HepG2 (cell line): ENCODE data around the gene USP34. TPM values are rescaled to one million over a fixed set of nuclear protein-coding genes. Genes with fewer than 3 reads are reported as not detected.

Source experiments
- IKZF5 ChIP-seq: IDR thresholded peaks from 2 replicates; pipeline ENCODE4 v1.6.1; 2018; ENCODE audit warnings: missing genetic modification reagents, mild to moderate bottlenecking, missing compliant biosample characterization
- KLF16 ChIP-seq, 2 experiments: sonication (generic) in 1 of 2; formaldehyde crosslinking in 1 of 2; IDR thresholded peaks; 2 replicates each; pipeline versions ENCODE4 v1.6.1 to v1.8.0; 2016 to 2023; ENCODE audit warnings: missing genetic modification reagents in 2 of 2, missing compliant biosample characterization in 1 of 2
- NR2C2 ChIP-seq: sonication (generic); formaldehyde crosslinking; IDR thresholded peaks from 2 replicates; pipeline ENCODE4 v1.4.0; 2020; ENCODE audit warnings: missing genetic modification reagents, mild to moderate bottlenecking, moderate library complexity, borderline replicate concordance
- PBX2 ChIP-seq: IDR thresholded peaks from 2 replicates; pipeline ENCODE4 v1.6.1; 2016; ENCODE audit warnings: control low read depth
- RFX1 ChIP-seq: fragments of 450-650 bp; IDR thresholded peaks from 2 replicates; pipeline ENCODE4 v1.6.1; 2017
- SALL1 ChIP-seq: sonication (generic); formaldehyde crosslinking; IDR thresholded peaks from 2 replicates; pipeline ENCODE4 v1.8.0; 2022; ENCODE audit warnings: mild to moderate bottlenecking, missing genetic modification reagents
- SOX6 ChIP-seq, 2 experiments: fragments of 450-650 bp in 1 of 2; sonication (generic) in 1 of 2; formaldehyde crosslinking in 1 of 2; IDR thresholded peaks; 2 replicates each; pipeline versions ENCODE4 v1.4.0 to v1.6.1; 2017 to 2020; ENCODE audit warnings: antibody characterized with exemption in 1 of 2, mild to moderate bottlenecking in 1 of 2, missing genetic modification reagents in 1 of 2
- STAT6 ChIP-seq: sonication (generic); formaldehyde crosslinking; IDR thresholded peaks from 2 replicates; pipeline ENCODE4 v1.4.0; 2020; ENCODE audit warnings: missing genetic modification reagents, mild to moderate bottlenecking, borderline replicate concordance
- ZBTB46 ChIP-seq: sonication (generic); formaldehyde crosslinking; IDR thresholded peaks from 2 replicates; pipeline ENCODE4 v1.4.0; 2020; ENCODE audit warnings: mild to moderate bottlenecking, missing genetic modification reagents, borderline replicate concordance
- ZFP36 ChIP-seq: fragments of 150-350 bp; IDR thresholded peaks from 2 replicates; pipeline ENCODE4 v1.6.1; 2018; ENCODE audit warnings: borderline replicate concordance, low read length, low read depth; ENCODE audit not compliant: partially characterized antibody
- ZKSCAN5 ChIP-seq: sonication (generic); formaldehyde crosslinking; IDR thresholded peaks from 2 replicates; pipeline ENCODE4 v1.5.1; 2020; ENCODE audit warnings: mild to moderate bottlenecking, missing genetic modification reagents
- ZNF124 ChIP-seq: sonication (generic); formaldehyde crosslinking; IDR thresholded peaks from 2 replicates; pipeline ENCODE4 v1.4.0; 2020; ENCODE audit warnings: missing genetic modification reagents
- ZNF230 ChIP-seq: sonication (generic); formaldehyde crosslinking; IDR thresholded peaks from 2 replicates; pipeline ENCODE4 v1.4.0; 2020; ENCODE audit warnings: mild to moderate bottlenecking, missing genetic modification reagents
- ZNF367 ChIP-seq: sonication (generic); formaldehyde crosslinking; IDR thresholded peaks from 2 replicates; pipeline ENCODE4 v1.4.0; 2020; ENCODE audit warnings: missing genetic modification reagents, borderline replicate concordance
- ZSCAN12 ChIP-seq: sonication (generic); formaldehyde crosslinking; IDR thresholded peaks from 2 replicates; pipeline ENCODE4 v1.9.0; 2021; ENCODE audit warnings: mild to moderate bottlenecking, missing genetic modification reagents
- polyA plus RNA-seq, 8 experiments: library from polyadenylated mRNA; depleted of rRNA in 3 of 8; stranded (reverse) in 7 of 8; unstranded in 1 of 8; fragments of >200 nt; fragmentation: Illumina TruSeq in 4 of 8; extraction: Trizol in 4 of 8; gene quantifications; 2 replicates each; pipeline versions ENCODE4 v1.2.1 to v1.2.3, GENCODE V29; 2011 to 2016; ENCODE audit warnings: low read depth in 4 of 8, missing spikeins in 1 of 8, mixed read lengths in 1 of 8; ENCODE audit not compliant: insufficient read depth in 1 of 8
- total RNA-seq, 5 experiments: library from RNA; depleted of rRNA; stranded (reverse); fragments of >200 nt; fragmentation: Illumina TruSeq; extraction: Trizol; gene quantifications; 2 replicates each; pipeline ENCODE4 v1.2.3, GENCODE V29; 2016; ENCODE audit warnings: low read depth in 1 of 5
- TF ChIP-seq, protein P1 (sequence below): sonication (generic); formaldehyde crosslinking; IDR thresholded peaks from 2 replicates; pipeline ENCODE4; 2020; ENCODE audit warnings: missing genetic modification reagents, mild to moderate bottlenecking, borderline replicate concordance
- TF ChIP-seq, protein P2 (sequence below): IDR thresholded peaks from 2 replicates; pipeline ENCODE4 v1.6.1; 2016
- TF ChIP-seq, protein P3 (sequence below): sonication (generic); formaldehyde crosslinking; IDR thresholded peaks from 2 replicates; pipeline ENCODE4 v1.4.0; 2020; ENCODE audit warnings: missing genetic modification reagents

USP34 gene
- total and polyA plus RNA-seq, 2 of the 13 experiments (the other 11 are each of a cell fraction or from before 2014, with no cell fraction given), result 99.2 to 100 TPM

DNA sequence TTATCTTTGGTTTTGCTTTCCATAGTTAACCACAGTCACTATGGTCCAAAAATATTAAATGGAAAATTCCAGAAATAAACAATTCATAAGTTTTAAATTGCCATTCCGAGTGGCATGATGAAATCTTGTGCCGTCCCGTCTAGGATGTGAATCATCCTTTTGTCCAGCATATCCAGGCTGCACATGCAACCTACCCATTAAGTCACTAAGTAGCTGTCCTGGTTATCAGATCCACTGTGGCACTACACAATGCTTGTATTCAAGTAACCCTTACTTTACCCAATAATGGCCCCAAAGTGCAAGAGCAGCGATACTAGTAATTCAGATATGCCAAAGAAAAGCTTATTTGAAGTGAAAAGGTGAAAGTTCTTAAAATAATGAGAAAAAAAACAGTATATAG lies 10.7 kb downstream of the USP34 start (continued):
- TF ChIP-seq, protein P1, sequence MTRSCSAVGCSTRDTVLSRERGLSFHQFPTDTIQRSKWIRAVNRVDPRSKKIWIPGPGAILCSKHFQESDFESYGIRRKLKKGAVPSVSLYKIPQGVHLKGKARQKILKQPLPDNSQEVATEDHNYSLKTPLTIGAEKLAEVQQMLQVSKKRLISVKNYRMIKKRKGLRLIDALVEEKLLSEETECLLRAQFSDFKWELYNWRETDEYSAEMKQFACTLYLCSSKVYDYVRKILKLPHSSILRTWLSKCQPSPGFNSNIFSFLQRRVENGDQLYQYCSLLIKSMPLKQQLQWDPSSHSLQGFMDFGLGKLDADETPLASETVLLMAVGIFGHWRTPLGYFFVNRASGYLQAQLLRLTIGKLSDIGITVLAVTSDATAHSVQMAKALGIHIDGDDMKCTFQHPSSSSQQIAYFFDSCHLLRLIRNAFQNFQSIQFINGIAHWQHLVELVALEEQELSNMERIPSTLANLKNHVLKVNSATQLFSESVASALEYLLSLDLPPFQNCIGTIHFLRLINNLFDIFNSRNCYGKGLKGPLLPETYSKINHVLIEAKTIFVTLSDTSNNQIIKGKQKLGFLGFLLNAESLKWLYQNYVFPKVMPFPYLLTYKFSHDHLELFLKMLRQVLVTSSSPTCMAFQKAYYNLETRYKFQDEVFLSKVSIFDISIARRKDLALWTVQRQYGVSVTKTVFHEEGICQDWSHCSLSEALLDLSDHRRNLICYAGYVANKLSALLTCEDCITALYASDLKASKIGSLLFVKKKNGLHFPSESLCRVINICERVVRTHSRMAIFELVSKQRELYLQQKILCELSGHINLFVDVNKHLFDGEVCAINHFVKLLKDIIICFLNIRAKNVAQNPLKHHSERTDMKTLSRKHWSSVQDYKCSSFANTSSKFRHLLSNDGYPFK (CRISPR knock-in tag), result no peak
- TF ChIP-seq STAT6 (CRISPR knock-in tag) (no peak), ZNF124 (CRISPR knock-in tag) (no peak), PBX2 (no peak), ZSCAN12 (CRISPR knock-in tag) (no peak), SALL1 (CRISPR knock-in tag) (peak; percentile 8; the same call in 1 of the 2 replicates), KLF16 (CRISPR knock-in tag; IDR thresholded peaks at IDR 0.05) (no peak), SOX6 (IDR thresholded peaks at IDR 0.05) (no peak), SOX6 (CRISPR knock-in tag; IDR thresholded peaks at IDR 0.05) (peak; percentile 69), RFX1 (no peak), ZFP36 (no peak), ZNF367 (CRISPR knock-in tag) (no peak), ZKSCAN5 (CRISPR knock-in tag) (no peak), ZBTB46 (CRISPR knock-in tag) (no peak), ZNF230 (CRISPR knock-in tag) (no peak), NR2C2 (CRISPR knock-in tag) (no peak), IKZF5 (CRISPR knock-in tag) (no peak)
- TF ChIP-seq, protein P2, sequence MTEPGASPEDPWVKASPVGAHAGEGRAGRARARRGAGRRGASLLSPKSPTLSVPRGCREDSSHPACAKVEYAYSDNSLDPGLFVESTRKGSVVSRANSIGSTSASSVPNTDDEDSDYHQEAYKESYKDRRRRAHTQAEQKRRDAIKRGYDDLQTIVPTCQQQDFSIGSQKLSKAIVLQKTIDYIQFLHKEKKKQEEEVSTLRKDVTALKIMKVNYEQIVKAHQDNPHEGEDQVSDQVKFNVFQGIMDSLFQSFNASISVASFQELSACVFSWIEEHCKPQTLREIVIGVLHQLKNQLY, result no peak
- TF ChIP-seq, protein P3, sequence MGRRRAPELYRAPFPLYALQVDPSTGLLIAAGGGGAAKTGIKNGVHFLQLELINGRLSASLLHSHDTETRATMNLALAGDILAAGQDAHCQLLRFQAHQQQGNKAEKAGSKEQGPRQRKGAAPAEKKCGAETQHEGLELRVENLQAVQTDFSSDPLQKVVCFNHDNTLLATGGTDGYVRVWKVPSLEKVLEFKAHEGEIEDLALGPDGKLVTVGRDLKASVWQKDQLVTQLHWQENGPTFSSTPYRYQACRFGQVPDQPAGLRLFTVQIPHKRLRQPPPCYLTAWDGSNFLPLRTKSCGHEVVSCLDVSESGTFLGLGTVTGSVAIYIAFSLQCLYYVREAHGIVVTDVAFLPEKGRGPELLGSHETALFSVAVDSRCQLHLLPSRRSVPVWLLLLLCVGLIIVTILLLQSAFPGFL (CRISPR knock-in tag), result no peak
